Measurements from ENCODE around the gene CSNK1G2.

Gene CSNK1G2

GRCh38 chr19:2027361-2027760 is 86.4 kb downstream of the CSNK1G2 start:
- peak; percentile 30 for DNase-seq

Measured in MV-4-11 (cell line).